ENCODE data around the gene SLC36A3. TPM values are rescaled to one million over a fixed set of nuclear protein-coding genes. Genes with fewer than 3 reads are reported as not detected.

The SLC36A3 gene
- total and polyA plus RNA-seq, 2 donors (not counting 1 experiment from before 2014, with no cell fraction given) = not detected

GRCh38 chr5:151227918-151228447, 75.6 kb downstream of the SLC36A3 start:
- TF ChIP-seq CTCF (IDR thresholded peaks at IDR 0.05) = no peak
- ATAC-seq (ENCODE audit: low read depth) (no peak), DNase-seq (no peak)
- Histone ChIP-seq H4K20me1 (ENCODE audit: control insufficient read depth, insufficient read depth, low read length, poor library complexity, severe bottlenecking) (no peaks in the 10 kb centered on the region), H3K9ac (ENCODE audit: low read length) (no peak overlapping the region), H3K36me3 (replicated peaks in 1 of 2; ENCODE audit: control extremely low read depth in 1 of 2, control insufficient read depth in 1 of 2, extremely low read depth in 1 of 2, insufficient read depth in 2 of 2, low read length in 1 of 2) (no peaks in the 10 kb centered on the region), H3K9me3 (ENCODE audit: control extremely low read depth in 1 of 3, control insufficient read depth in 2 of 3, insufficient read depth in 1 of 3, low read length in 2 of 3) (peaks cover 0 to 4% (median 0%) of the 10 kb centered on the region in 3 donors), H3K4me1 (ENCODE audit: control insufficient read depth in 2 of 2, insufficient read depth in 2 of 2, low read length in 2 of 2) (peaks cover 40 to 49% of the 10 kb centered on the region in 2 donors), H2AFZ (ENCODE audit: insufficient read depth, low read depth, low read length, poor library complexity, severe bottlenecking) (no peak overlapping the region), H3K4me2 (replicated peaks; ENCODE audit: low read depth, low read length, poor library complexity, severe bottlenecking) (no peak overlapping the region), H3K4me3 (ENCODE audit: control extremely low read depth in 1 of 5, extremely low read depth in 1 of 5, insufficient read depth in 1 of 5, low read depth in 2 of 5, low read length in 4 of 5) (no peak overlapping the region), H3K27ac (ENCODE audit: low read length in 2 of 2) (no peak overlapping the region), H3K27me3 (replicated peaks in 1 of 4; ENCODE audit: control extremely low read depth in 1 of 4, control insufficient read depth in 3 of 4, insufficient read depth in 4 of 4, low read length in 3 of 4) (no peaks in the 10 kb centered on the region), H3K79me2 (ENCODE audit: control insufficient read depth, insufficient read depth, low read length) (peaks cover 20% of the 10 kb centered on the region)
- WGBS (ENCODE audit: insufficient coverage) = 82% methylated on average over 6 of the region's 6 CpGs
- Mint-ChIP-seq H3K27ac (peak overlapping the region; percentile 24), H3K4me3 (no peak overlapping the region), H3K27me3 (no peaks in the 10 kb centered on the region), H3K4me1 (peaks cover 52% of the 10 kb centered on the region), H3K9me3 (ENCODE audit: insufficient read depth) (no peaks in the 10 kb centered on the region)
- intact Hi-C loops (cut with micrococcal nuclease) = loop anchor here (10.0 kb wide), 1 partner anchor 743 kb away; no protein-coding TSS in a partner anchor
- CTCF ChIA-PET = interaction anchor here (1.2 to 22.9 kb wide), 4 partner anchors 9 to 113 kb away, joined by 4 to 299 read pairs (median 8); no protein-coding TSS in a partner anchor
- POLR2A ChIA-PET = interaction anchor here (1.6 kb wide), 1 partner anchor 10 kb away, joined by 4 read pairs; no protein-coding TSS in a partner anchor

Other genes starting within 250 kb of the SLC36A3 start
- gene TNIP1, start 222.7 kb downstream of the SLC36A3 start, total RNA-seq = 294 and 295 TPM in 2 replicates
- 108 and 110 TPM in 2 replicates for gene TNIP1, start 222.7 kb downstream of the SLC36A3 start, polyA plus RNA-seq
- 300 and 316 TPM in 2 replicates for gene ANXA6, start 146.0 kb downstream of the SLC36A3 start, total RNA-seq
- gene ANXA6, start 146.0 kb downstream of the SLC36A3 start, polyA plus RNA-seq = 131 and 136 TPM in 2 replicates
- gene CCDC69, start 79.7 kb downstream of the SLC36A3 start, total RNA-seq = 125 and 129 TPM in 2 replicates
- gene CCDC69, start 79.7 kb downstream of the SLC36A3 start, polyA plus RNA-seq = 58.7 and 113 TPM in 2 replicates
- 82.7 and 89.3 TPM in 2 replicates for gene GM2A, start 50.6 kb downstream of the SLC36A3 start, total RNA-seq
- gene GM2A, start 50.6 kb downstream of the SLC36A3 start, polyA plus RNA-seq = 18.7 and 29.8 TPM in 2 replicates
- not detected in 2 replicates for gene SLC36A2, start 43.8 kb upstream of the SLC36A3 start, total RNA-seq
- gene SLC36A2, start 43.8 kb upstream of the SLC36A3 start, polyA plus RNA-seq = not detected in 2 replicates
- 12.9 and 15.1 TPM in 2 replicates for gene SLC36A1, start 143.8 kb upstream of the SLC36A3 start, total RNA-seq
- gene SLC36A1, start 143.8 kb upstream of the SLC36A3 start, polyA plus RNA-seq = 4.0 and 6.1 TPM in 2 replicates